Sigmoid colon (tissue), 7 donors: ENCODE data around the gene KANTR. TPM values are rescaled to one million over a fixed set of nuclear protein-coding genes. Genes with fewer than 3 reads are reported as not detected.
"Not testable (repeated sequence)": the region's sequence is repeated elsewhere in the genome, so short reads cannot be mapped to it uniquely, and the experiment has no call there.

Experiments
- DNase-seq: peaks from one replicate; pipeline ENCODE4 v3.0.0-alpha.2; 2019
- H3K27ac ChIP-seq, 4 donors: fragments of 200-600 bp; sonication (generic); one replicate each; pipeline ENCODE4 v1.5.1; 2016 to 2019; ENCODE audit warnings: mild to moderate bottlenecking in 1 of 4
- H3K27me3 ChIP-seq, 3 donors: fragments of 200-600 bp; sonication (generic); one replicate each; pipeline ENCODE4 v1.5.1; 2019; ENCODE audit warnings: mild to moderate bottlenecking in 1 of 3
- H3K36me3 ChIP-seq, 4 donors: fragments of 200-600 bp; sonication (generic); one replicate each; pipeline ENCODE4 v1.5.1; 2016 to 2019
- H3K4me1 ChIP-seq, 4 donors: fragments of 200-600 bp; sonication (generic); one replicate each; pipeline ENCODE4 v1.5.1; 2017 to 2019
- H3K4me3 ChIP-seq, 4 donors: fragments of 200-600 bp; sonication (generic); one replicate each; pipeline ENCODE4 v1.5.1; 2017 to 2019; ENCODE audit warnings: mild to moderate bottlenecking in 2 of 4, moderate library complexity in 1 of 4
- H3K9me3 ChIP-seq, 4 donors: fragments of 200-600 bp in 3 of 4; sonication (generic) in 3 of 4; one replicate each; pipeline versions ENCODE4 v1.5.1 to v1.6.1; 2013 to 2019
- EP300 ChIP-seq, 4 donors: sonication (generic); formaldehyde crosslinking; IDR thresholded peaks; one replicate each; pipeline ENCODE4 v1.6.1; 2017; ENCODE audit warnings: antibody characterized with exemption in 4 of 4
- POLR2A ChIP-seq, 2 donors: fragments of 450-650 bp; IDR thresholded peaks; one replicate each; pipeline ENCODE4 v1.6.1; 2016; ENCODE audit warnings: antibody characterized with exemption in 2 of 2, mild to moderate bottlenecking in 2 of 2, moderate library complexity in 2 of 2
- POLR2AphosphoS5 ChIP-seq, 4 donors: sonication (generic); formaldehyde crosslinking; IDR thresholded peaks; one replicate each; pipeline ENCODE4 v1.6.1; 2017; ENCODE audit warnings: antibody characterized with exemption in 4 of 4
- WGBS, 2 donors: extraction: QIAGEN DNeasy Blood & Tissue Kit; methylation state at CpG; one replicate each; pipeline ENCODE4 v1.1.7; 2013; 5-methylcytosine and 5-hydroxymethylcytosine counted together
- intact Hi-C: fragments of 100-400 bp; cut with DNase I; formaldehyde crosslinking; loops from one replicate; pipeline ENCODE4 v1.15.1; 2023
- polyA plus RNA-seq, 3 donors: library from polyadenylated mRNA; stranded (reverse); fragments of 200-250 nt; gene quantifications; one replicate each; pipeline ENCODE4 v1.2.3, GENCODE V29; 2013
- small RNA-seq, 3 donors: library from RNA; depleted of rRNA; stranded (forward); fragments of <200 nt; gene quantifications; one replicate each; pipeline ENCODE3, GENCODE V24; 2016
- total RNA-seq, 4 donors: library from RNA; depleted of rRNA; stranded (reverse); fragments of >200 nt; gene quantifications; one replicate each; pipeline ENCODE4 v1.1.0, GENCODE V29; 2016
- TF ChIP-seq, protein P1 (sequence below), 4 experiments: fragments of 450-650 bp in 3 of 4; fragments of 200-600 bp in 1 of 4; IDR thresholded peaks; one replicate each; pipeline ENCODE4 v1.5.1; 2016 to 2019; ENCODE audit warnings: antibody characterized with exemption in 4 of 4, mild to moderate bottlenecking in 3 of 4, moderate library complexity in 2 of 4
- donor health status: healthy with polysubstance abuse.
- donor health status: Bipolar disorder and iron deficiency.
- donor health status: healthy.

KANTR gene
- total and polyA plus RNA-seq, 7 donors, result 0.46 to 26.6 (median 15.7) TPM

DNA sequence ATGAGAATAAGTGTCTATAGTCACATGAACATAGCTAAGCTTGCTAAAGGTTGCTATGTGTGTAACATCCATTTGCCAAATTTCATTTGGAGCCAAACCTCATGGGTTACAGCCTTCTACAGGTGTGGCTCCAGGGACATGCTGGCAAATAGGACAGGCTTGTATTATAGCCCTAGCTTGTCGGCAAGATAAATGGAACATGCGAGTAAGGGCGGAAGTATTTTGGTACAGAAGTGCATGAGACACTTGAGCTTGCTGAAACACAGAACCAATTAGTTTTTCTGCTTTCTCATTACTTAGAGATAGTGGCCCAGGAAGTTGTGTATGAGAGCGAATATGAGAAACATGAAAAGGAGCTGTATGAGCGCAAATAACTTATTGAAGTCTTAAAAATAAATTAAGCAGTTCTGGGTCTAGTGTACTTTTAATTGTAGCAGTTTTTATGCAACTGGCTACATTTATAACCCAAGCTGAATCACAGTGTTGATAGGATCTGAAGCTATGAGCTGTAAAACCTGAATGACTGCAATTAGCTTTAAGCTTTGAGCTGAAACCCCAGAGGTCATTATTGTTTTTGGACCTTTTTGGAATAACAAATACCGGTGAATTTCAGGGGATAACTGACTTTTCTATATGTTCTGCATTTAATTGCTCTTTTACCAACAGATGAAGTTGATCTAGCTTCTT is 66.5 kb downstream of the KANTR start:
- no peaks in the 10 kb centered on the region for H3K27me3 ChIP-seq
- DNase-seq, result no peak
- whole genome bisulfite sequencing, 2 donors, result 21 to 60% methylated on average over 6 of the region's 6 CpGs
- H3K9me3 ChIP-seq, result no peaks in the 10 kb centered on the region
- intact Hi-C loops, result no loop called here
- TF ChIP-seq, protein P1, sequence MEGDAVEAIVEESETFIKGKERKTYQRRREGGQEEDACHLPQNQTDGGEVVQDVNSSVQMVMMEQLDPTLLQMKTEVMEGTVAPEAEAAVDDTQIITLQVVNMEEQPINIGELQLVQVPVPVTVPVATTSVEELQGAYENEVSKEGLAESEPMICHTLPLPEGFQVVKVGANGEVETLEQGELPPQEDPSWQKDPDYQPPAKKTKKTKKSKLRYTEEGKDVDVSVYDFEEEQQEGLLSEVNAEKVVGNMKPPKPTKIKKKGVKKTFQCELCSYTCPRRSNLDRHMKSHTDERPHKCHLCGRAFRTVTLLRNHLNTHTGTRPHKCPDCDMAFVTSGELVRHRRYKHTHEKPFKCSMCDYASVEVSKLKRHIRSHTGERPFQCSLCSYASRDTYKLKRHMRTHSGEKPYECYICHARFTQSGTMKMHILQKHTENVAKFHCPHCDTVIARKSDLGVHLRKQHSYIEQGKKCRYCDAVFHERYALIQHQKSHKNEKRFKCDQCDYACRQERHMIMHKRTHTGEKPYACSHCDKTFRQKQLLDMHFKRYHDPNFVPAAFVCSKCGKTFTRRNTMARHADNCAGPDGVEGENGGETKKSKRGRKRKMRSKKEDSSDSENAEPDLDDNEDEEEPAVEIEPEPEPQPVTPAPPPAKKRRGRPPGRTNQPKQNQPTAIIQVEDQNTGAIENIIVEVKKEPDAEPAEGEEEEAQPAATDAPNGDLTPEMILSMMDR (IDR thresholded peaks at IDR 0.05), result no peak
- TF ChIP-seq EP300 (IDR thresholded peaks at IDR 0.05), result no peak
- no peak for TF ChIP-seq POLR2A (IDR thresholded peaks at IDR 0.05)
- TF ChIP-seq POLR2AphosphoS5 (IDR thresholded peaks at IDR 0.05), result no peak
- no peaks in the 10 kb centered on the region for H3K4me1 ChIP-seq
- no peaks in the 10 kb centered on the region for H3K36me3 ChIP-seq
- no peak overlapping the region for H3K27ac ChIP-seq
- H3K4me3 ChIP-seq, result no peak overlapping the region

DNA sequence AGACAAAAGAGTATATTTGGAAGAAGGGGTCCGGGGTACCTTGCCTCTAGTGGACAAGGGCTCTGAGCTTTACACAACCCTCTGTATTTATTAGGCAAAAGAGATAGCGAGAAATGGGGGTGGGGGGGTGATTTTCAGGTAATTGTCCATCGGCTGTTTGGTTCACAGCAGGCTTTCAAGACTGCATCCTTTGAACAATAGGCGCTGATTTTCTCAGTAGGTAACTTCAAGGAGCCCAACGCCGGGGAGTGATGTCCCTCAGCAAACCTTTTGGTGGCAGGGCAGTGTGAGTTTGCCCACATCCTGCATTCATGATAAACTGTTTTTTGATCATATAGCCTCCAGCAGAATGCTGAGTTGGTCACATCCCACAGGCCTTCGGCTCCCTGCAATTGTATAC is 69.5 kb downstream of the KANTR start:
- intact Hi-C loops, result no loop called here
- no peak for DNase-seq
- no peaks in the 10 kb centered on the region for H3K9me3 ChIP-seq
- TF ChIP-seq POLR2AphosphoS5 (IDR thresholded peaks at IDR 0.05), result no peak
- no peak for TF ChIP-seq EP300 (IDR thresholded peaks at IDR 0.05)
- TF ChIP-seq, protein P1 (IDR thresholded peaks at IDR 0.05), result no peak
- TF ChIP-seq POLR2A (IDR thresholded peaks at IDR 0.05), result no peak
- H3K4me3 ChIP-seq, result no peak overlapping the region
- no peaks in the 10 kb centered on the region for H3K27me3 ChIP-seq
- 83 to 91% methylated on average over 7 of the region's 7 CpGs for WGBS, 2 donors
- no peak overlapping the region for H3K27ac ChIP-seq
- H3K36me3 ChIP-seq, result no peaks in the 10 kb centered on the region
- no peaks in the 10 kb centered on the region for H3K4me1 ChIP-seq

DNA sequence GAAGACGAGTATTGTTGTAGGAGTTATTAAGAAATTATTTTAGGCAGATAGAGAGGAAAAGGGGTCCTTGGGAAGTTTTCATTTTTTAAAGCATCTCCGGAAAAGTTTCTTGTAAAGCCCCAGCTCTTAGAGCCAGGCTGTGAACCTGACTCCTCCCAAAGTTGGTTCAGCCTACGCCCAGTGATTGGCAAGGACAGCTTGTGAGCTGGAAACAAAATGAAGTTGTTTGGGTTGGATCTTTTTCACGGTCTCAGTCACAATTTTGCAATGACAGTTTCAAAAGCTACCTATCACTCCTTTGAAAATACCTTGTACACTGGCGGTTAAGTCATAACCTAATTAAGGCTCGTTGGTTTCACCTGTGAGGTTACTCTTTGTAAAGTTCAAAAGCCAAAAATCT is 70.6 kb downstream of the KANTR start:
- WGBS, 2 donors, result 17 to 61% methylated on average over 6 of the region's 6 CpGs

DNA sequence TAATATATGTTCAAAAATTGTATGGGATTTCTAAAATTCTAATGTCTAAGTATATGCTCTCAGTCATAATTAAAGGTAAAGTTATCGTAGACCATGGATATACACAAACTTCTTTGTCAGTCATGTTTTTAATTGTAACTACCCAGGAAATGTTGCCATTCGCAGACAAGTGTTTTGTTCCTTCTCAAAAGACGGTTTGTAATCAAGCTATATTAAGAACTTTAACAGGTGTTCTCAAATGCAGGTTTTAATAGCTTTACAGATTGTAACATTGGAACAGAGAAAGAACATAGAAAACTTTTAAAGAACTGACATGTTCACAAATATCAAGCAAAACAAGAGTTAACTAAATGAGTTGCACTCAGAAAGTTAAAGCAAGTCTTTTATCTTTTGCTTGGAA is 72.2 kb downstream of the KANTR start:
- Histone ChIP-seq H3K36me3 (no peaks in the 10 kb centered on the region), H3K9me3 (no peaks in the 10 kb centered on the region), H3K4me3 (no peak overlapping the region), H3K4me1 (no peaks in the 10 kb centered on the region), H3K27me3 (no peaks in the 10 kb centered on the region), H3K27ac (no peak overlapping the region)
- no peak for DNase-seq
- 48 to 76% methylated on average over 3 of the region's 3 CpGs for WGBS, 2 donors
- intact Hi-C loops, result no loop called here
- TF ChIP-seq POLR2A (IDR thresholded peaks at IDR 0.05) (no peak), POLR2AphosphoS5 (IDR thresholded peaks at IDR 0.05) (no peak), EP300 (IDR thresholded peaks at IDR 0.05) (no peak)
- TF ChIP-seq, protein P1 (IDR thresholded peaks at IDR 0.05), result no peak

More for the DNA sequence above, 70.6 kb downstream of the KANTR start:
- H3K27me3 ChIP-seq, H3K4me3 ChIP-seq, H3K4me1 ChIP-seq, DNase-seq, H3K27ac ChIP-seq, H3K36me3 ChIP-seq, H3K9me3 ChIP-seq, intact Hi-C loops: not testable (repeated sequence)

DNA sequence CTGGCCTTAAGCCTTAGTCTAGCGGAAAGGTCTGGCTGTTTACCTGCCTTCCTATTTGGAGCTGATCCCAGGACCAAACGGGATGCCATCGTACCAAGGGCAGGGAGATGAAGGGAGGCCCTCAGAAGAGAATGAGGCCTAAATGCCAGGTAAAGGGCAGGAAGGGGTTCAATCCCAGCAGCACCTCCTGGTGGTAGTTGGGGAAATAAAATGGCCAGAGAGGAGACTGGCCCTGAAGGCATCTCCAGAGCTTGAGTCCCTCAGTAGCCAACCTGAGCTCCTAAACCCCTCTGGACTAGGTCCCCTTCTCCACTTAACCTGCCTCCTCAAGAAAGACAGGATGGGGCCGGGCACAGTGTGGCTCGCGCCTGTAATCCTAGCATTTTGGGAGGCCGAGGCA is 77.4 kb downstream of the KANTR start:
- intact Hi-C loops, result no loop called here
- Histone ChIP-seq H3K4me3 (no peak overlapping the region), H3K4me1 (no peaks in the 10 kb centered on the region), H3K27ac (no peak overlapping the region), H3K27me3 (no peaks in the 10 kb centered on the region), H3K9me3 (no peaks in the 10 kb centered on the region), H3K36me3 (no peaks in the 10 kb centered on the region)
- TF ChIP-seq EP300 (IDR thresholded peaks at IDR 0.05), result no peak
- TF ChIP-seq, protein P1 (IDR thresholded peaks at IDR 0.05), result no peak
- no peak for TF ChIP-seq POLR2A (IDR thresholded peaks at IDR 0.05)
- no peak for TF ChIP-seq POLR2AphosphoS5 (IDR thresholded peaks at IDR 0.05)
- WGBS, 2 donors, result 91 to 96% methylated on average over 7 of the region's 7 CpGs
- DNase-seq, result no peak

Small RNA genes lying within 50 kb of the gene (small RNA-seq; reads per million reads assigned to genes)
- gene AL139396.1 (0 reads per million in 3 donors), gene AL591212.2 (0 reads per million in 3 donors)

Other genes starting within 250 kb of the KANTR start
- not detected for gene XAGE3, start 226.1 kb upstream of the KANTR start, total RNA-seq
- not detected for gene XAGE3, start 226.1 kb upstream of the KANTR start, polyA plus RNA-seq
- gene FAM156B, start 196.8 kb upstream of the KANTR start, total RNA-seq, result 10 to 100 TPM; 11.4 to 23.0 (median 15.1) TPM
- 10 to 100 TPM in 1 of 3 donors, 1 to 10 TPM in 2; 4.2 to 27.1 (median 7.8) TPM for gene FAM156B, start 196.8 kb upstream of the KANTR start, polyA plus RNA-seq
- 10 to 100 TPM in 3 of 4 donors, 1 to 10 TPM in 1; 6.6 to 24.6 (median 15.1) TPM for gene FAM156A, start 135.6 kb upstream of the KANTR start, total RNA-seq
- 10 to 100 TPM in 1 of 3 donors, 1 to 10 TPM in 2; 1.6 to 15.7 (median 3.6) TPM for gene FAM156A, start 135.6 kb upstream of the KANTR start, polyA plus RNA-seq
- 1 to 10 TPM; 1.3 to 5.6 (median 2.1) TPM for gene GPR173, start 45.4 kb upstream of the KANTR start, total RNA-seq
- 1 to 10 TPM in 1 of 3 donors, under 1 TPM in 1, not detected in 1; 0.23 to 1.0 TPM for gene GPR173, start 45.4 kb upstream of the KANTR start, polyA plus RNA-seq
- 100 to 1,000 TPM in 1 of 4 donors, 10 to 100 TPM in 3; 50.3 to 109 (median 71.6) TPM for gene TSPYL2, start 11.8 kb upstream of the KANTR start, total RNA-seq
- 10 to 100 TPM in 1 of 3 donors, 1 to 10 TPM in 2; 2.5 to 25.8 (median 6.6) TPM for gene TSPYL2, start 11.8 kb upstream of the KANTR start, polyA plus RNA-seq
- 10 to 100 TPM; 42.1 to 73.4 (median 69.2) TPM for gene KDM5C, start 131.1 kb downstream of the KANTR start, total RNA-seq
- gene KDM5C, start 131.1 kb downstream of the KANTR start, polyA plus RNA-seq, result 10 to 100 TPM; 15.6 to 38.7 (median 16.2) TPM
- 10 to 100 TPM; 13.6 to 21.4 (median 17.8) TPM for gene IQSEC2, start 187.4 kb downstream of the KANTR start, total RNA-seq
- 10 to 100 TPM; 18.6 to 27.5 (median 19.9) TPM for gene IQSEC2, start 187.4 kb downstream of the KANTR start, polyA plus RNA-seq